OCI-LY7 (cell line): ENCODE data around the gene RIMS4.

Source experiments
- CTCF ChIP-seq: fragments of 200-600 bp; sonication (generic); conservative IDR thresholded peaks from 2 replicates; pipeline ENCODE4 v1.5.1; 2014; ENCODE audit warnings: mild to moderate bottlenecking, antibody characterized with exemption, low read length, moderate library complexity, mixed read lengths
- EZH2phosphoT487 ChIP-seq: fragments of 200-600 bp; sonication (generic); IDR thresholded peaks from 2 replicates; pipeline ENCODE4 v1.6.1; 2018; ENCODE audit warnings: low read depth, borderline replicate concordance, mild to moderate bottlenecking, mixed run types, antibody characterized with exemption, low read length, moderate library complexity, mixed read lengths

GRCh38 chr20:44748005-44748370 is 62.4 kb downstream of the RIMS4 start:
- TF ChIP-seq CTCF (no peak), EZH2phosphoT487 (no peak)
